Measurements from ENCODE around the gene SOX18.

The SOX18 gene

DNA sequence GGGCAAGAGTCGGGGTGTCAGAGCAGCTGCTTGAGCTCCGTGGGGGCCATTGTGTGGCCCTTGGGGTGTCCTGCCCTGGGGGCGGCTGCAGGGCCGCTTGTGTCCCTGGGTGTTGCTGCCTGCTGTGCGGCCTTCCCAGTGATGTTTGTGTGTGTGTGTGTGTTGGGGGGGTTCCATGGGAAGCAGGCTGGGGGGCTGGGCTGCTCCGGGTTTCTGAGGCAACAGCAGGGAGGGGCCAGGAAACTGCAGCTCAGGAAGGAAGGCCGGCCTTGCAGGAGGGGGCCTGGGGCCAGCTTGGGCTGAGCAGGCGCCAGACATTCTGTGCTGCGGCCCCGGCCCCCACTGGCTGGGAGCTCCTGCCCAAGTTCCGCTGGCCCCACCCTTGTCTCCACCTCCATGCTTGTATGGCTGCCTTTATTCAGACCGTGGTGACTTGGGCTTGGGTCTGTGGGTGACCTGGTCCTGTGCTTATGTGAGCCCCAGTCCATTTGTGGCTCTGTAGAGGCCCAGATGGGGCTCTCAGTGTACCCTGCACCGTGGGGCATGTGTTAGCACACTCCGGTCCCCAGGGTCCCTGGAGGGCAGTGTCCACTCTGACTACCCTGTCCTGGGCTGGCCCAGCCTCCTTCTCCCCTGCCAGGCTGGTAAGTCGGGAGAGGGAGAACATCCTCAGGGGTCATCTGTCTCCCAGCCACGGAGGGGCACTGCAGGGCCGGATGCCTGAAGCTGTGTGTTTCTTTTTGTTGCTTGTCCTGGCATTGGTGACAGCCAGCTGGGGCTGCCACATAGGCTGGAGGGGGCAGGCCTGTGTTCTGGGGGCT is 4.6 kb upstream of the SOX18 start:
- DNase-seq (ENCODE audit: low read depth in 2 of 2, low spot score in 1 of 2), result no peak

DNA sequence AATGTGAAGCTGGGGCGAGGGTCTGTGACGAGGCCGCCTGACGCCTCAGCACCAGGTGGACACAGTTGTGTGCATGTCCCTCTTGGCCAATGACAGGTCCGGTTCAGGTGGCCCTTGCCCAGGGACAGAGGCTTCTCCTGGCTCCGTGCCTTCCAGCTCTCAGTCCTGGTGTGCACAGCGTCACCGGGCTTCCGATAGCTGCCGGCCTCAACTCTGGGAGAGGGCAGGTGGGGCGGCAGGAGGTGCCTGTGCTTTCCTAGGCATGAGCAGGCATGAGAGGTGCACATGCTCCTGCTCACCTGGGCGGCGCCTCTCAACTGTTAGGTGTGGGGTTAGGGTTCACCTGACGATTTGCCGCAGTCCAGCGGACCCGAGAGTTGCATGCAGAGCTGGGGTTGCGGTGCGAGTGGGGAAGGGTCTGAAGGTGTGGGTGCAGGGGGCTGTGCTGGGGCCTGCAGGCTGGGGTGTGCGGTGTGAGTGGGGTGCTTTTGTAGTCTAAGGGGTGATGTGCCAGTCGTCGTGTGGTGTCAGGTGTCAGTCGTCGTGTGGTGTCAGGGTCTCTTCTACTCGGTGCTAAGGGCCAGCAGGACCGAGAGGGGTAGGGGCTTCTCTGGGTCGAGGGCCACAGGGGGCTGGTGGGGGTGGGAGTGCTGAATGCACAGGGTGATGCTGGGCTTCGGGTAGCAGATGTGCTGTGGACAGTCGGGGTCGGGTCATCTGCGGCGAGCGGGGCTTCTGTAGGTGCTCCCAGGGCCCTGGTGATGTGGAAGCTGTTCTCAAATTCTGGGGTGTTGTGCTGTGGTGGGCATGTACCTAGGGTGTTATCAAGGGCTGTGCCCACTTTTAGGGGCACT is 3.8 kb upstream of the SOX18 start:
- DNase-seq (ENCODE audit: low read depth in 2 of 2, low spot score in 1 of 2), result no peak

DNA sequence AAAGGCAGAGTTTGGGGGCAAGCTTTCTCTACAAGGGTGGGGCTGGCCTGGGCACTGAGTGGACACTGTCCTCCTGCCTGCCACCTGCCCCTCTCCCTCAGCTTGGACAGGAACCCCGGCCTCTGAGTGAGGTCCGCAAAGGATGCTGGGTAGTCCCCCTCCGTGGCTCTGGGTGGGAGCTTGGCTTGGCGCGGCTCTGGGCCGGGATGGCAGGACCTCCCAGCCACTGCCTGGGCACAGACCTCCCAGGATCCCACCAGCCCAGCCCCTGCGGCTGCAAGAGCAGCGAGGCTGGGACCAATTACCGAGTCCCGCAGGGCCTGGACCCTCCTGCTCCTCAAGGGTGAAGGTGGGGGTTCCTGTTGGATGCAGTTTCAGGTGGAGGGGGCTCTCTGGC is 2.9 kb upstream of the SOX18 start:
- no peak for DNase-seq (ENCODE audit: low read depth in 2 of 2, low spot score in 1 of 2)

DNA sequence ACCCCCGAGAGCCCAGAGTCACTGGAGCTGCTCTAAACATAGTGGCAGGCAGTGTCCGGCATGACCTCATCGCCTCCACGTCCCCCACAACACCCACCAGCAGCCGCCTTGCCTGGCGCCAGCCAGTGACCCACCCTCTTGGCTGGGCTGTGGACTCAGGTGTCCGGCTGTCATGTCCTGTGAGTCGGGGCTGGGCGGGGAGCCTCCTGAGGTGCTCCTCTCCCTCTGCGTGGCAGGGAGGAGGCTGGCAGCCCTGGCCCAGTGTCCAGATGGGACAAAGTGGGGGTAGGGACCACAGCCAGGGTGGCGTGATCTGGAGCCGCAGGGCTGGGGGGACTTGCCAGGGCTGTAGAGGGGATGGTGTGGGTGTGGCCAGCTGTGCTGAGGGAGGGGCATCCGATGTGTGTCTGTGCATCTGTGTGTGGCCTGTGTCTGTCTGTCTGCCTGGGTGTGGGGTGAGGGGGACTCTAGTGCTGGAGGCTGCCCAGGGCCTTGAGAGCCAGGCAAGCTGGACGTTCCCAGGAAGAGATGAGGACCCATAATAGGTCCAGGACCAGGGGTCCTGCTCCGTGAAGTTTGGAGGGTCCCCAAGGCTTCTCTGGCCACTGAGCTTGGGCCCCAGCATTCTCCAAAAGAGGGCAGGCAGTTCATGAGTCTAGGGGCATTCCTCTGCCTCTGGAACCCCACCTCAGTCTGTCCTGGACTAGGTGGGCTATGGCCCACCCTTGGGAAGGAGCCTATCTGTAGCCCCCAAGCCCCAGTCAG is 2.3 kb upstream of the SOX18 start:
- no peak for DNase-seq (ENCODE audit: low read depth in 2 of 2, low spot score in 1 of 2)

DNA sequence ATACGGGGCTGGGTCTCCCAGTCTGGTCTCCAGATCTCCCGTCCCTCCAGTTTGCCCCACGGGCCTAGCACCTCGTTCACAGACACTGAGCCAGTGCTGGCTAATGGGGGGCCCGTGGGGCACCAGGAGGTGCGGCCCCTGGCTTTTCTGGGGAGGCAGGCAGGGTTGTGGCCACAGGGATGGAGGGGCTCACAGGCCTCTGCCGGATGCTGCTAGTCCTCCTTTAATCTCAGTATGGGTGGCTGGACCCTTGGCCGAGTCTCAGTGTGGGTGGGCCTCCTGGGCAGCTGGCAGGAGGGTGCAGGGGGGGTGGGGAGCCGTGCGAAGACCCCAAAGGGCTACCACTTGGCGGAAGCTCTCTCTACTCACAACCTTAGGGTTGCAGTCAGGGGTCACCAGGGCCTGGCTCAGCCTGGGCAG is 1.6 kb upstream of the SOX18 start:
- no peak for DNase-seq (ENCODE audit: low read depth in 2 of 2, low spot score in 1 of 2)

DNA sequence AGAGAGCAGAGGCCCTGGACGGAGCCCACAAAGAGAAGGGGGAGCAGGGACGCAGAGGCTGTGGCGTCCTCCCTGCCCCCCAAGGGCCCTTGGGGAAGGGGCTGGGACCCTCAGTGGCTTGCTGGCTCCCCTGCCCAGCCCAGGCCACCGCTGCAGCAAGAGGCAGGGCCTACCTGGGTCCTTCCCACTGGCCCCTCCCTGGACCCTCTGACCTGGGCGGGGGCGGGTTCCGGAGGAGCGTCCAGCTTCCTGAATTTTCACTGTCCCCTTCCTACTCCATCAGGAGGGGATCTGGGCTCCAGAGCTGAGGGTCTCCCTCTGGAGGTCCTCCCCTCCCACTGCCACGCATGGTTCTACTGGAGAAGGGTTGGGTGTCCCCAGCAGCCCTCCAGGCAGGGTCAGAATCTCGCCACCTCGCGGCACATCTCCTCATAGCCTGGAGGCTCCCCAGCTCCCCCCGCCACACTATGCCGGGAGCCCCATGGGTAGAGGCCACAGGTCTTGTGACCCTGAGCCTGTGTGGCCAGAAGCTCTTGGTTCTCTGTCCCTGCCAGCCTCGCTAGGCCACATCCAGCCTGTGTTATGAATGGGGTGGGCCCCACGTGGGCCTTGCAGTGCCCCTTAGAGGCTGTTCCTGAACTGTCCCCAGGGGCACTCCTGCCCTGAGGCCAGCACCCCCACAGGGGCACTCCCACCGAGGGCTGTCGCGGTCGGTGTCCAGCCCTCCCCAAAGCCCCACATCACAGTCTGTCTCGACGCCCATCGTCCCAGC is 1.0 kb upstream of the SOX18 start:
- DNase-seq (ENCODE audit: low read depth in 2 of 2, low spot score in 1 of 2), result no peak

DNA sequence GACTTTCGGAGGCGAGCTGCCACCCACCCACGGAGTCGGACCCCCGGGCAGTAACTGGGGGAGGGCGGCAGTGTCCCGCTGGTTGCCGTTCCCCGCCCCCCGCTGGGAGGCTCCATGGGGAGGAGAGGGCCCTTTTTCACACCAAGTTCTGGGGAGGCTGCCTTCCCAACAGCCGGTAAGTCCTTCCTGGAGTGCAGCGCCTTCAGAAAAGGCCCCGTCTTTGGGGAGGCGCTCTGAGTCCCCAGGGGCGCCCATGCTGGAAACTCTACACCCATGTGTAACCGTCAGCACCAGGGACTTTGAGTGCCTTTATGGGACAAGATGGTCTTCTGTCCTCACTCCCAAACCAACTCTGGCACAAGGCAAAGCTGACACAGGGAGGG is 430 bp upstream of the SOX18 start:
- no peak for DNase-seq (ENCODE audit: low read depth in 2 of 2, low spot score in 1 of 2)

DNA sequence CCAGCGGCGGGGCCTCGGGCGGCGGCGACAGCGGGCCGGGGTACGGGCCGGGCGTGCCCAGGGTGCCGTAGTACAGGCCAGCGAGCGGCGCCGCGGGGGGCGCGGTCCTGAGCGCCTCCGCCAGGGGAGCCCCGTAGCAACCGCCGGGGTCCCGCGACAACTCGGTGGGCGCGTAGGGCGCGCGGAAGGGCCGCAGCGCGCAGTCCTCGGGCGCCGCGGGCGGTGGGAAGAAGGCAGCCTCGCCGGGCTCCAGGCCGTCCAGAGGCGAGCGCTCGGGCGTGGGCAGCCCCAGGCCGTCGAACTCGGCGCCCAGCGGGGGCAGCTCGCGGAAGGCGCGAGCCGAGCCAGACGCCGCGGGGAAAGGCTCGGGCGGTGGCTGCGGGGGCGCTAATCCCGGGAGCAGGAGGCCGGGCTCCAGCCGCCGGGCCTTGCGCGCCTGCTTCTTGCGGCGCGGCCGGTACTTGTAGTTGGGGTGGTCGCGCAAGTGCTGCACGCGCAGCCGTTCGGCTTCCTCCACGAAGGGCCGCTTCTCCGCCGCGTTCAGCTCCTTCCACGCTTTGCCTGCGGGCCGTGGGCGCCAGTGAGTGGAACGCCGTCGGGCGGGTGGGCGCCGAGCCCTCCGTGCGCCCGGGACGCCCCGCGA is 916 bp downstream of the SOX18 start:
- no peak for DNase-seq (ENCODE audit: low read depth in 2 of 2, low spot score in 1 of 2)

DNA sequence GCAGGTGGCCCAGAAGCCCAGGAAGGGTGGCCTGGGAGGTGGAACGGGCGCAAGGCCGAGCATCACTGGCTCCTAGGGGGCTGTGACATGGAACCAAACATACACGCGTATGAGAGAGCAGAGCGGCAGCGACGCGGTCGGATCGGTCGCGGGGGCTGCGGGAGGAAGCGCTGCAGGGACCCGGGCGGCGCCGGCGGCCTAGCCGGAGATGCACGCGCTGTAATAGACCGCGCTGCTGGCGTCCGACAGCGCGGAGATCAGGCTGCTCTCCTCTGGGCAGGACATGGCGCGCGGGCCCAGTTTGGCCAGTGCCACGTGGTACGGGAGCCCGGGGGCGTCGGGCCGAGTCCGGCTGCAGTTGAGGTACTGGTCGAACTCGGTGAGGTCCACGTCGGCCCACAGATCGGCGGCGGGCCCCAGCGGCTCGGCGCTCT is 1.5 kb downstream of the SOX18 start:
- no peak for DNase-seq (ENCODE audit: low read depth in 2 of 2, low spot score in 1 of 2)

DNA sequence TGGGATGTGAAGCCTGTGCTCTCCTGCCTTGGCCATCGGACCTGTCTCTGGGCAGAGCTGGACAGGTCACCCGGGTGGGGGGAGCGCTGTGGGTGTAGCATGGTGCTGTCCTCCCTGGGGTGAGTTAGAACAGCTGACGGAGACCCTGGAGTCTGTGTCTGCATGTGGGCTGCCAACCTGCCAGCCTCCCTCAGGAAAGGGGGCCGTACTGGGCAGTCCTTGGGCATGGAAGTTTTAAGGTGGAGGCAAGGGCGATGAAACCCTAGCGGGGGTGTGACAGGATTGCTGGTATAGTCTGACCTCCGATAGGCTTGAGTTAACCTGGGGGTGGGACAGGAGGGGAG is 2.4 kb downstream of the SOX18 start:
- no peak for DNase-seq (ENCODE audit: low read depth in 2 of 2, low spot score in 1 of 2)

DNA sequence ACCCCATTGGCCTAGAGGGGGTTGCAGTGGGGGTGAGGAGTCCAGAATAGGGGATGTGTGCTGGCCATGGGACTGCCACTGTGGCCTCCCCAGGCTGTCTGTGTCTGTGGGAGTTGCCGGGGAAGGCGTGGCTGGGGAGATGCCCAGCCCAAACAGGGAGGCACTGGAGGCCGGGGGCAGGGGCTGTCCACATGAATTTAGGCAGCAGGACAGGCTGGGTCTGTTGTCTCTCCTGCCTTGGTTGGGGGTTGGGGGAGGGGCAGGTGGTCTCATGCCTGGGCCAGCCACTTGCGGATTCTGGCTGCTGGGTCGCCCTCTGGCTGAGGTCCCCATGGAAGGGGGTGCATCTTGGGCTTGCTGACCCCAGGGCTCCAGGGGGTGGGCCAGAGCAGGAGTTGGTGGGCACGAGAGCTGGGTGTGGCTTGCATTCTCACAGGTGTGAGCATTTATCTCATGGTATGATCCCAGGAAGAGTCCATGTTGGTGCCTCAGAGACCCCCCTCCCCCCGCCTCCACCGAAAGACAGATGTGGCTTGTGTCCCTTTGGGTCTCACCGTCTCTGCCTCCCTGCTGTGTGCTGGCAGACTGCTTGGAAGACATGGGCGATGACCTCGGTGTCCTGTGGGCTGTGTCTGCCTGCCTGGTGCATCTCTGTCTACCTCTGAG is 4.0 kb downstream of the SOX18 start:
- DNase-seq (ENCODE audit: low read depth in 2 of 2, low spot score in 1 of 2), result no peak

DNA sequence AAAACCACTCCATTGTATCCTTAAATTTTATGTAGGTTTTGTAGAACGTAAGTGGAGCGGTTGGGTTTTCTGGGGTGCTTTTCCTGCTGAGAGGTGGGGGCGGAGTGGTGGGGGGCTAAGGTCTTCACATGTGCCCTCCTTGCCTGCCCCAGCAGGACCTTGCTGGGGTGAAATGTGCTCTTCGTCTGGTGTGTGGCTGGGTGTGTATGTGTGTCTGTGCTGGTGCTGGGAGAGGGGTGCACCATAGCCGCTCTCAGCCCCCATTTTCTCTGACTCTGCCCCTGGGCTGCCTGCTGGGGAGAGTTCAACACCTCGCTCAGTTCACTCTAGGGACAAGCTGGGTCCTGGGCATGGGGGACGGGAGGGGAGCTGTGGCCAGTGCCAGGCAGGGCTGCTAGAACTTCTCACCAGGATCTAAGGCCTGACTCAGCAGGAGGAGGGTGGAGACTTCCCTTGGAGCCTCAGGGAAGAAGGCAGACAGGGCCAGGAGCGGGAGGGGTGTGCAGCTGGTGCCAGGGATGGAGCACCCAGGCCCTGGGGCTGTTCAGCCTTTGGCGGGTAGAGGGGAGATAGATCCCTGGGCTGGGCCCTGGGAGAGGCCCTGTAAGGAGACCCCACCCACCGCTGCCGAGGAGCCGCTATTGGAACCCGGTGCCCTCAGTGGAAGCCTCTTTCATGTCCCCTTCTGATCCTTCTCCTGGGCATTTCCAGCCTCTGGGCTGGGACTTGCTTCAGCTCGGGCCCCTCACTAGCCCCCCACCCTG is 4.8 kb downstream of the SOX18 start:
- DNase-seq (ENCODE audit: low read depth in 2 of 2, low spot score in 1 of 2), result no peak

DNA sequence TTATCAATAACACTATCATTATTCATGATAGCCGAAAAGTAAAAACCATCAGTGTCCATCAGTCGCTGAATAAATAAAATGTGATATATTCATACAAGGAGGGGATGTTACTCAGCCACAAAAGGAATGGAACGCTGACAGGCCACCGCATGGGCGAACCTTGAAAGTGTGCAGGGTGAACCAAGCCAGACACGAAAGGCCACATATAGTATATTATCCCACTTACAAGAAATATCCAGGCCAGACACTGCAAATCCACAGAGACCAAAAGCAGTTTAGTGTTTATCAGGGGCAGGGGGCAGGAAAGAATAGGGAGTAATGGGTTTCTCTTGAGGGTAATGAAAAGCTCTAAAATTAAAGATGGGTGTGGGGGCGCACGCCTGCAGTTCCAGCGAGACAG is 5.7 kb downstream of the SOX18 start:
- no peak for DNase-seq (ENCODE audit: low read depth in 2 of 2, low spot score in 1 of 2)

DNA sequence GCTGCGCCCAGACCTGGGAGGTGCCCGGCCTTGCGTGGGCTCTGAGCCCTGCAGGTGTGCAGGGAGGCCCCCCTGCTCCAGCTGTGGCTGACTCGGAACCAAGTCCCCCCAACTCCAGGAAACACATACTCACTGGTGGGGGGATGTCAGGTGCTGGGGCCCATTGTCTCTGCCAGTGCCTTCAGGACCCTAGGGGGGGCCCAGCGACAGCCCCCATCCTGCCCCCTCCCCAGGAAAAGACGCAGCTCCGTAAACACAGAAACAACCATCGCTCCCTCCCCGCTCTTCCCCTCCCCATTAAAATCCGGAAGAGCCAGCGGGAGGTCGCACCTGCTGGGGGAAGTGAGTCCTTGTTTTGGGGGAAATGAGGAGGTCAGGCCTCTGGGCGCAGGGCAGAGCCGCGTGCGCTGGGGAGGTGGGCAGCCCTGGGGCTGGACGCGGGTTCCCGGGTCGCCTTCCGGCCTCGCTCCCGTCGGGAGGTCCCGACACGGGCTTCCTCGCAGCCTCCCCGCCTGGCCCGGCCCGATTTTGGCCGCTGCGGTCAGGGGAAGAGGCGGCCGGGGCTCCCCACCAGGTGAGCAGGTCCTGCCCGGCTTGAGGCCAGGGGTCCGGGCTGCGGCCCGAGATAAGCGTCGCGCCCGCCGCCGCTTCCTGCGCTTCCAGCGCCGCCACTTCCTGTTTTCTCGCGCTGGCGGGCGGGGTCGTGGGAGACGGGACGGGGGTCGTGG is 7.2 kb downstream of the SOX18 start:
- DNase-seq (ENCODE audit: low read depth in 2 of 2, low spot score in 1 of 2), result no peak

DNA sequence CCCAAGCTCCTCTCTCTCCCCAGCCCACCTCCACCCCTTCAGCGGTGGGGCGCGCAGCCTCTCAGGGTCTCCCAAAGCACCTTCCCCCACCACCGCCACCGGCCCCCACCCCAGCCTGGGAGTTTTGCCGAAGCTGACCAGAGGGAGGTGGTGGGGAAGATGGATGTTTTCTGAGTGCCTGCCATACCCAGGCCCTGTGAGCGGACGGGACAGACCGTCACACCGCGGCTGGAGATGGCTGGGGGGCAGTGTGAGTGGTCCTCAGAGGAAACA is 7.7 kb downstream of the SOX18 start:
- DNase-seq (ENCODE audit: low read depth in 2 of 2, low spot score in 1 of 2), result no peak

DNA sequence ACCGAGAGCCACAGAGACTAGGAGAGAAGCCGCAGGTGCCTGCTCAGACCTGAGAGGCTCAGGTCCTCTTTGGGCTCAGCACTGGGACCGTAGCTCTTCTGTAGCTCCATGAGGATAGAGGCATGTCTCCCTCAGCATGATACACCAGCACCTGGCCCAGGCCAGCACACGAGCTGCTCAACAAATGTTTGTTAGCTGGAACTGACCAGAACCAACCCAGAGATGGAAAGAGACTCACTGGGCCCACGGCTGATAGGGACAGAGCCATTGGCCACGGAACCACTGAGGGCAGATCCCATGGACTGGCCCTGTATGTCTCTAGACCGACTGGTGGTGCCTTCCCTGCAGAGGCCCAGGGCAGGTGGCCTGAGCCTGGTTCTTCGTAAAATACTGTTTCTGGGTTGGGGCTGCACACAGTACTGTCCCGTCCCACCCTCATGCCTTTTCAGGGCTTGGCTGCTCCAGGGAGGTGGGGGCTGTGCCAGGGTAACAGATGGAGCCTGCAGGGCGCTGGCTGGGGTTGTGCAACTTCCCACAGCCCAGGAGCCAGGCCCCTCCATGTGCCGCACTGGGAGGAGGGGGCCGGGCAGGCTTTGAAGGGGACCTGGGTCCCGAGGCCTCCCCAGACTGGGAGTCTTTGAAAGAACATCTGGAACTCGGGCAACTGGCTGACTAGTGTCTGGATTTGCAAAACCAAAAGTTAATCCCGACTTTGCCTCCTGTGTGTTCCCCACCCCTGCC is 8.2 kb downstream of the SOX18 start:
- DNase-seq (ENCODE audit: low read depth in 2 of 2, low spot score in 1 of 2), result no peak

DNA sequence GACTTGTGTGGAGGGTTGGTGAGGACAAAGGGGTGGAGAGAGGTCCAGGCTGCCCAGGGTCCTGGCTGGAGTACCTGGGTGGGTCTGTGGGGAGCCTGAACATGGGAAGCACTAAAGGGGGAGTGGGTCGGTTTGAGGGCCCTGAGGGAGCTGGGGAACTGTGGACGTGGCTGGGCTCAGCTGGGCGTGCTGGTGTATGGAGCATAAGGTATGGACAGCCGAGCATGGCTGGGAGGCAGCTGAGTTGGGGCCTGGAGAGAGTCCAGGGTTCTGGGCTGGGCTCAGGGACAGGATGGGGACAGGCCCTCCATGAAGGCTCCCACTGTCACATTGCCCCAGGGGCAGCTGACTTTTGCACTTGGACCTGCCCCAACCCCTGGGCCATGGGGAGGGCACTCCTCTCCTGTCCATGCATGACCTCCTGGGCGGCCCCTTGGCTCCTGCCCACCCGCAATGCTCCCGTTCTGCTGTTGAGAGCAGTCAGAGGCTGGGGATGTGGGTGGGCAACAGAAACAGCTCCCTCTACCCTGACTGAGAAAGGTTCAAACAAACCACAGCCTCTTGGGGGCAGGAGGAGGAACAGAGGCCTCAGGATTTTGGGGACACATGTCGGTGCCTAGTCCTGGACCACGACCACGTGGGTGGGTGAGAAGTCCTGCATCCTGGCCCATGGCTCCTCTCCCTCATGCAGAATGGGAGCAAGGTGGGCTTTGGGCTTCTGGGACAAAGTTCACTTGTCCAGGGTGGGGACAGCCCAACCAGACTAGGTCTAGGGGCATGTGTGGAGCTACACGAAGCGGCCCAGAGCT is 9.0 kb downstream of the SOX18 start:
- no peak for DNase-seq (ENCODE audit: low read depth in 2 of 2, low spot score in 1 of 2)

All from stimulated activated CD8-positive, alpha-beta memory T cell treated with anti-CD3 and anti-CD28 coated beads, Interleukin-4, amount 100 ng/mL, for 1 hour (primary cell).